HepG2 (cell line): ENCODE data around the gene STK39. TPM values are rescaled to one million over a fixed set of nuclear protein-coding genes. Genes with fewer than 3 reads are reported as not detected.

Source experiments
- AKAP8 ChIP-seq: sonication (generic); formaldehyde crosslinking; IDR thresholded peaks from 2 replicates; pipeline ENCODE4 v1.5.1; 2020; ENCODE audit warnings: mild to moderate bottlenecking, missing genetic modification reagents
- ATF6 ChIP-seq: sonication (generic); formaldehyde crosslinking; conservative IDR thresholded peaks from 2 replicates; pipeline ENCODE4 v1.4.0; 2020; ENCODE audit warnings: missing genetic modification reagents
- CBFB ChIP-seq: sonication (generic); formaldehyde crosslinking; IDR thresholded peaks from 2 replicates; pipeline ENCODE4 v1.4.0; 2020; ENCODE audit warnings: missing genetic modification reagents
- CREB1 ChIP-seq, 2 experiments: fragments of 450-650 bp in 1 of 2; IDR thresholded peaks; 2 replicates each; pipeline ENCODE4 v1.6.1; 2016 to 2017; ENCODE audit warnings: control low read depth in 1 of 2, mild to moderate bottlenecking in 1 of 2, missing compliant biosample characterization in 1 of 2, missing genetic modification characterization in 1 of 2
- GTF3A ChIP-seq: sonication (generic); formaldehyde crosslinking; conservative IDR thresholded peaks from 2 replicates; pipeline ENCODE4 v1.4.0; 2020; ENCODE audit warnings: mild to moderate bottlenecking, missing genetic modification reagents
- HCFC1 ChIP-seq: fragments of 150-350 bp; IDR thresholded peaks from 2 replicates; pipeline ENCODE4 v1.6.1; 2014; ENCODE audit warnings: low read depth, low read length
- IRF1 ChIP-seq: sonication (generic); formaldehyde crosslinking; IDR thresholded peaks from 2 replicates; pipeline ENCODE4 v1.4.0; 2020; ENCODE audit warnings: low read depth, mild to moderate bottlenecking, missing genetic modification reagents
- KAT7 ChIP-seq: IDR thresholded peaks from 2 replicates; pipeline ENCODE4 v1.6.1; 2018; ENCODE audit warnings: borderline replicate concordance, missing compliant biosample characterization
- PRDM10 ChIP-seq: sonication (generic); formaldehyde crosslinking; IDR thresholded peaks from 2 replicates; pipeline ENCODE4 v1.4.0; 2020; ENCODE audit warnings: low read depth, missing genetic modification reagents
- SNRNP70 ChIP-seq: fragments of 200-400 bp; formaldehyde crosslinking; IDR thresholded peaks from 2 replicates; pipeline ENCODE4 v1.6.1; 2017; ENCODE audit warnings: mild to moderate bottlenecking, low read depth, low read length, moderate library complexity
- TAF15 ChIP-seq: fragments of 200-400 bp; formaldehyde crosslinking; IDR thresholded peaks from one replicate; pipeline ENCODE4 v1.6.1; 2018; ENCODE audit warnings: mild to moderate bottlenecking, low read depth, low read length; ENCODE audit not compliant: poor library complexity, severe bottlenecking
- ZBTB10 ChIP-seq: sonication (generic); formaldehyde crosslinking; IDR thresholded peaks from 2 replicates; pipeline ENCODE4 v1.4.0; 2020; ENCODE audit warnings: missing genetic modification reagents, borderline replicate concordance
- ZBTB44 ChIP-seq: sonication (generic); formaldehyde crosslinking; IDR thresholded peaks from 2 replicates; pipeline ENCODE4 v1.4.0; 2020; ENCODE audit warnings: missing genetic modification reagents
- ZNF136 ChIP-seq: sonication (generic); formaldehyde crosslinking; IDR thresholded peaks from 2 replicates; pipeline ENCODE4 v1.8.1; 2022; ENCODE audit warnings: low read depth, mild to moderate bottlenecking, moderate library complexity, missing genetic modification reagents
- polyA plus RNA-seq, 8 experiments: library from polyadenylated mRNA; depleted of rRNA in 3 of 8; stranded (reverse) in 7 of 8; unstranded in 1 of 8; fragments of >200 nt; fragmentation: Illumina TruSeq in 4 of 8; extraction: Trizol in 4 of 8; gene quantifications; 2 replicates each; pipeline versions ENCODE4 v1.2.1 to v1.2.3, GENCODE V29; 2011 to 2016; ENCODE audit warnings: low read depth in 4 of 8, missing spikeins in 1 of 8, mixed read lengths in 1 of 8; ENCODE audit not compliant: insufficient read depth in 1 of 8
- total RNA-seq, 5 experiments: library from RNA; depleted of rRNA; stranded (reverse); fragments of >200 nt; fragmentation: Illumina TruSeq; extraction: Trizol; gene quantifications; 2 replicates each; pipeline ENCODE4 v1.2.3, GENCODE V29; 2016; ENCODE audit warnings: low read depth in 1 of 5

Gene STK39
- total and polyA plus RNA-seq, 2 of the 13 experiments (the other 11 are each of a cell fraction or from before 2014, with no cell fraction given), result 27.3 to 38.4 TPM

GRCh38 chr2:168191955-168192785 is 55.2 kb downstream of the STK39 start (continued):
- TF ChIP-seq CBFB (CRISPR knock-in tag) (no peak), ZBTB10 (no peak), AKAP8 (CRISPR knock-in tag) (no peak), ZBTB44 (CRISPR knock-in tag) (no peak), SNRNP70 (no peak), KAT7 (CRISPR knock-in tag) (0 out of 2 replicates have a peak, but pooled peaks have one; percentile 42), HCFC1 (no peak), CREB1 (IDR thresholded peaks at IDR 0.05) (peak; percentile 19; the same call in 1 of the 2 replicates), CREB1 (CRISPR knock-in tag; IDR thresholded peaks at IDR 0.05) (no peak), IRF1 (CRISPR knock-in tag) (no peak), TAF15 (no peak), PRDM10 (CRISPR knock-in tag) (no peak), GTF3A (CRISPR knock-in tag) (no peak), ZNF136 (CRISPR knock-in tag) (no peak), ATF6 (no peak)
